Endothelial cell of umbilical vein (primary cell): ENCODE results near the gene TRIM69. TPM values are rescaled to one million over a fixed set of nuclear protein-coding genes. Genes with fewer than 3 reads are reported as not detected.

Experiments
- BruUV-seq: library from RNA; stranded (reverse); fragments of 400-500 nt; replicated peaks from 2 replicates; lab custom pipeline; 2021; lab: Mats Ljungman, UMichigan
- CTCF ChIA-PET: fragments of 300-600, 350-600 bp; sonication (Branson Sonifier 250); formaldehyde crosslinking; loops from one replicate; lab custom pipeline; 2021; ENCODE audit warnings: antibody characterized with exemption, inconsistent platforms; lab: Charles Lee
- POLR2A ChIA-PET: fragments of 300-600, 350-600 bp; sonication (Branson Sonifier 250); formaldehyde crosslinking; loops from one replicate; lab custom pipeline; 2021; ENCODE audit warnings: antibody characterized with exemption, inconsistent platforms; lab: Charles Lee
- DNase-seq: peaks from one replicate; pipeline ENCODE4 v3.0.0-alpha.2; 2011; ENCODE audit warnings: low read depth, low spot score
- FAIRE-seq: peaks from 2 replicates; lab custom pipeline; 2011; peaks lifted over from hg19 to GRCh38; lab: Jason Lieb, UNC
- H2AFZ ChIP-seq: 2 replicates; pipeline ENCODE4 v1.6.0; 2012; ENCODE audit warnings: low read depth, low read length, control low read depth, inconsistent platforms
- H3K27ac ChIP-seq: 2 replicates; pipeline ENCODE4 v1.5.1; 2011; ENCODE audit warnings: low read depth, mild to moderate bottlenecking, control low read depth, low read length, moderate library complexity; ENCODE audit not compliant: insufficient read depth
- H3K27me3 ChIP-seq, 2 experiments: 2 replicates each; pipeline versions ENCODE4 v1.6.0 to v1.6.1; 2011; ENCODE audit warnings: low read length in 2 of 2, mixed read lengths in 1 of 2; ENCODE audit not compliant: control insufficient read depth in 2 of 2, insufficient read depth in 2 of 2
- H3K36me3 ChIP-seq, 2 experiments: 2 replicates in 1 of 2; 3 replicates in 1 of 2; pipeline ENCODE4 v1.5.1; 2011; ENCODE audit warnings: low read length in 2 of 2, mild to moderate bottlenecking in 1 of 2, moderate library complexity in 1 of 2; ENCODE audit not compliant: control insufficient read depth in 2 of 2, insufficient read depth in 2 of 2; ENCODE audit errors: extremely low read depth in 1 of 2
- H3K4me1 ChIP-seq: 3 replicates; pipeline ENCODE4 v1.5.1; 2011; ENCODE audit warnings: mild to moderate bottlenecking, low read length; ENCODE audit not compliant: control insufficient read depth, insufficient read depth; ENCODE audit errors: extremely low read depth
- H3K4me2 ChIP-seq: 2 replicates; pipeline ENCODE4 v1.6.1; 2011; ENCODE audit warnings: low read length, control low read depth, mixed read lengths; ENCODE audit not compliant: insufficient read depth
- H3K4me3 ChIP-seq, 3 experiments: fragments of 200-600 bp in 1 of 3; sonication (generic), shearing (Covaris generic) in 1 of 3; replicated peaks in 1 of 3; 2 replicates each; pipeline ENCODE4 v1.5.1; 2011 to 2016; ENCODE audit warnings: control low read depth in 3 of 3, low read length in 3 of 3, mild to moderate bottlenecking in 2 of 3, inconsistent platforms in 1 of 3, low read depth in 1 of 3, moderate library complexity in 1 of 3; ENCODE audit not compliant: insufficient read depth in 1 of 3
- H3K79me2 ChIP-seq: 2 replicates; pipeline ENCODE4 v1.6.0; 2012; ENCODE audit warnings: low read length, inconsistent platforms; ENCODE audit not compliant: control insufficient read depth, insufficient read depth
- H3K9ac ChIP-seq: replicated peaks from 2 replicates; pipeline ENCODE3; 2011; ENCODE audit warnings: low read length, control low read depth; ENCODE audit not compliant: insufficient read depth; ENCODE audit errors: extremely low read depth
- H3K9me1 ChIP-seq: replicated peaks from 3 replicates; pipeline ENCODE4 v1.6.0; 2011; ENCODE audit warnings: mild to moderate bottlenecking, low read length; ENCODE audit not compliant: control insufficient read depth, insufficient read depth; ENCODE audit errors: extremely low read depth
- H3K9me3 ChIP-seq: replicated peaks from 2 replicates; pipeline ENCODE4 v1.5.1; 2012; ENCODE audit warnings: low read length, inconsistent platforms; ENCODE audit not compliant: control insufficient read depth, insufficient read depth
- H4K20me1 ChIP-seq: replicated peaks from 2 replicates; pipeline ENCODE3; 2011; ENCODE audit warnings: mild to moderate bottlenecking, low read length; ENCODE audit not compliant: control insufficient read depth, insufficient read depth; ENCODE audit errors: extremely low read depth
- EZH2 ChIP-seq: IDR thresholded peaks from 2 replicates; pipeline ENCODE4 v1.6.1; 2012; ENCODE audit warnings: borderline replicate concordance, low read depth, mild to moderate bottlenecking, moderate library complexity, low read length, inconsistent platforms; ENCODE audit not compliant: severe bottlenecking
- FOS ChIP-seq: IDR thresholded peaks from 2 replicates; pipeline ENCODE4 v1.6.1; 2011; ENCODE audit warnings: mild to moderate bottlenecking, low read length, moderate library complexity, borderline replicate concordance; ENCODE audit not compliant: insufficient read depth
- GATA2 ChIP-seq: IDR thresholded peaks from 2 replicates; pipeline ENCODE4 v1.7.0; 2011; ENCODE audit warnings: low read depth, mild to moderate bottlenecking, moderate library complexity, mixed read lengths, low read length; ENCODE audit not compliant: insufficient read length, insufficient read depth
- JUN ChIP-seq: IDR thresholded peaks from 2 replicates; pipeline ENCODE4 v1.6.1; 2011; ENCODE audit warnings: borderline replicate concordance, low read depth; ENCODE audit not compliant: insufficient read length, insufficient read depth
- MAX ChIP-seq: IDR thresholded peaks from 2 replicates; pipeline ENCODE4 v1.6.1; 2011; ENCODE audit not compliant: insufficient read depth, insufficient read length
- MYC ChIP-seq: IDR thresholded peaks from one replicate; pipeline ENCODE4 v1.6.1; 2011; ENCODE audit warnings: mild to moderate bottlenecking, low read depth, low read length
- POLR2A ChIP-seq: IDR thresholded peaks from 2 replicates; pipeline ENCODE4 v1.6.1; 2012; ENCODE audit warnings: low read depth, mild to moderate bottlenecking, control low read depth, low read length
- POLR2AphosphoS5 ChIP-seq: IDR thresholded peaks from 2 replicates; pipeline ENCODE4 v1.6.1; 2012; ENCODE audit warnings: low read depth, mild to moderate bottlenecking, control low read depth, low read length, moderate library complexity; ENCODE audit not compliant: insufficient read depth
- dilution Hi-C: fragments of 300-500 bp; cut with MboI; formaldehyde crosslinking; loops from one replicate; pipeline ENCODE4 v1.15.0; 2019; ENCODE audit warnings: low sequenced_read_pairs; ENCODE audit not compliant: extremely low pct_ligation_motif_present
- intact Hi-C: fragments of 100-400 bp; cut with micrococcal nuclease; formaldehyde crosslinking; loops from one replicate; pipeline ENCODE4 v1.10.0; 2022
- polyA plus RNA-seq, 4 experiments: library from polyadenylated mRNA; depleted of rRNA in 3 of 4; stranded (reverse) in 3 of 4; unstranded in 1 of 4; fragments of >200 nt; gene quantifications; 2 replicates each; pipeline versions ENCODE4 v1.2.1 to v1.2.3, GENCODE V29; 2011 to 2012; ENCODE audit warnings: missing spikeins in 1 of 4
- total RNA-seq: library from RNA; stranded (reverse); gene quantifications from 2 replicates; pipeline ENCODE4 v1.2.3, GENCODE V29; 2021
- TF ChIP-seq, protein P1 (sequence below), 2 donors: IDR thresholded peaks; 1 replicate in 1 of 2; 2 replicates in 1 of 2; pipeline ENCODE4 v1.5.1; 2011; ENCODE audit warnings: low read length in 2 of 2, mild to moderate bottlenecking in 2 of 2, moderate library complexity in 2 of 2, control low read depth in 1 of 2, inconsistent platforms in 1 of 2, low read depth in 1 of 2; ENCODE audit not compliant: insufficient read depth in 1 of 2; ENCODE audit errors: extremely low read depth in 1 of 2

Gene TRIM69
- total and polyA plus RNA-seq, 2 donors (not counting 3 experiments of a cell fraction or from before 2014, with no cell fraction given), result 4.8 to 13.0 TPM

GRCh38 chr15:44763848-44764247 is 27.5 kb downstream of the TRIM69 start:
- no peaks in the 10 kb centered on the region for H3K9me1 ChIP-seq
- BruUV-seq, result no TSS peak
- POLR2A ChIA-PET, result no interaction called here
- H3K4me1 ChIP-seq, result no peaks in the 10 kb centered on the region
- intact Hi-C loops, result no loop called here
- no peaks in the 10 kb centered on the region for H3K79me2 ChIP-seq
- peaks cover 10 to 14% of the 10 kb centered on the region in 2 experiments for H3K27me3 ChIP-seq
- CTCF ChIA-PET, result interaction anchor here (1.1 kb wide), 1 partner anchor 26 kb away, joined by 3 read pairs; no protein-coding TSS in a partner anchor
- H3K27ac ChIP-seq, result no peak overlapping the region
- dilution Hi-C loops, result no loop called here
- no peaks in the 10 kb centered on the region for H3K36me3 ChIP-seq
- H3K9ac ChIP-seq, result no peak overlapping the region
- H4K20me1 ChIP-seq, result no peaks in the 10 kb centered on the region
- no peak for TF ChIP-seq FOS
- TF ChIP-seq MAX, result no peak
- no peak for TF ChIP-seq POLR2AphosphoS5
- TF ChIP-seq, protein P1, sequence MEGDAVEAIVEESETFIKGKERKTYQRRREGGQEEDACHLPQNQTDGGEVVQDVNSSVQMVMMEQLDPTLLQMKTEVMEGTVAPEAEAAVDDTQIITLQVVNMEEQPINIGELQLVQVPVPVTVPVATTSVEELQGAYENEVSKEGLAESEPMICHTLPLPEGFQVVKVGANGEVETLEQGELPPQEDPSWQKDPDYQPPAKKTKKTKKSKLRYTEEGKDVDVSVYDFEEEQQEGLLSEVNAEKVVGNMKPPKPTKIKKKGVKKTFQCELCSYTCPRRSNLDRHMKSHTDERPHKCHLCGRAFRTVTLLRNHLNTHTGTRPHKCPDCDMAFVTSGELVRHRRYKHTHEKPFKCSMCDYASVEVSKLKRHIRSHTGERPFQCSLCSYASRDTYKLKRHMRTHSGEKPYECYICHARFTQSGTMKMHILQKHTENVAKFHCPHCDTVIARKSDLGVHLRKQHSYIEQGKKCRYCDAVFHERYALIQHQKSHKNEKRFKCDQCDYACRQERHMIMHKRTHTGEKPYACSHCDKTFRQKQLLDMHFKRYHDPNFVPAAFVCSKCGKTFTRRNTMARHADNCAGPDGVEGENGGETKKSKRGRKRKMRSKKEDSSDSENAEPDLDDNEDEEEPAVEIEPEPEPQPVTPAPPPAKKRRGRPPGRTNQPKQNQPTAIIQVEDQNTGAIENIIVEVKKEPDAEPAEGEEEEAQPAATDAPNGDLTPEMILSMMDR (IDR thresholded peaks at IDR 0.05; ENCODE audit: extremely low read depth in 1 of 2, insufficient read depth in 1 of 2, low read depth in 1 of 2, low read length in 2 of 2), result no peak
- TF ChIP-seq POLR2A, result no peak
- FAIRE-seq (no peak), DNase-seq (no peak)
- H3K4me2 ChIP-seq, result no peak overlapping the region
- H2AFZ ChIP-seq, result no peak overlapping the region
- H3K4me3 ChIP-seq, result no peak overlapping the region
- no peaks in the 10 kb centered on the region for H3K9me3 ChIP-seq

DNA sequence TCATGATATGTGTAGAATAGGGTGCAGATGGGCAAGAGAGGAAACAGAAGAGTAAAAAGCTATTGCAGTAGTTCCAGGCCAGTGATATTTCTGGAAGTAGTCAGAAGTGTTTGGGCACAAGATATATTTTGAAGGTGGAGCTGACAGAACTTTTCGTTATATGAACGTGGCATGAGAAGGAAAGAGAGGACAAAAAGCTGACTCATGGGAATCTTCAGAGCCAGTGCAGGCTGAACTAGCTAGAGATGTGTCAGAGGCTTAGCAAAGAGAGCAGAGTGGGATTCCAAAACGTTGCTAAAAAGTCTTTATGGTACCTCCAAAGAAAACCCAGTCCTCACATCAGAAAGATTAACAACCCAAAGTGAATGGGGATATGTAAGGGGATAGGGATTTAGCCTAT is 28.7 kb downstream of the TRIM69 start:
- DNase-seq, result no peak
- Histone ChIP-seq H3K4me3 (no peak overlapping the region), H3K27me3 (peaks cover 4 to 8% of the 10 kb centered on the region in 2 experiments), H3K4me1 (no peaks in the 10 kb centered on the region), H2AFZ (no peak overlapping the region), H3K4me2 (no peak overlapping the region), H3K9me1 (no peaks in the 10 kb centered on the region), H3K9me3 (no peaks in the 10 kb centered on the region), H3K79me2 (no peaks in the 10 kb centered on the region), H3K36me3 (no peaks in the 10 kb centered on the region), H3K27ac (no peak overlapping the region), H4K20me1 (no peaks in the 10 kb centered on the region), H3K9ac (no peak overlapping the region)
- intact Hi-C loops (no loop called here), dilution Hi-C loops (no loop called here)
- ChIA-PET CTCF (interaction anchor here (1.2 to 2.4 kb wide), 3 partner anchors 9 to 29 kb away, joined by 3 to 8 read pairs (median 5); partner anchors contain the start of gene TRIM69), POLR2A (no interaction called here)
- BruUV-seq, result no TSS peak
- no peak for FAIRE-seq
- TF ChIP-seq JUN (no peak), GATA2 (no peak), MAX (no peak), EZH2 (no peak), FOS (no peak), POLR2AphosphoS5 (no peak), POLR2A (no peak), MYC (no peak)
- TF ChIP-seq, protein P1 (IDR thresholded peaks at IDR 0.05; ENCODE audit: extremely low read depth in 1 of 2, insufficient read depth in 1 of 2, low read depth in 1 of 2, low read length in 2 of 2), result no peak
